ENCODE results near the gene C17orf100. TPM values are rescaled to one million over a fixed set of nuclear protein-coding genes. Genes with fewer than 3 reads are reported as not detected.

The C17orf100 gene
- total RNA-seq, 2 experiments from 2014 or later, result 2.4 to 5.2 TPM

GRCh38 chr17:6643451-6644125 lies 8.0 kb upstream of the C17orf100 start:
- Histone ChIP-seq H3K79me2 (ENCODE audit: insufficient read depth, low read depth, low read length) (peaks cover 40% of the 10 kb centered on the region; the same call in 1 of the 2 replicates), H3K4me3 (ENCODE audit: low read depth, low read length, poor library complexity, severe bottlenecking) (no peak overlapping the region), H4K20me1 (ENCODE audit: insufficient read depth, low read length) (peaks cover 22% of the 10 kb centered on the region; the same call in 1 of the 2 replicates), H3K27ac (ENCODE audit: low read depth, low read length, poor library complexity, severe bottlenecking) (no peak overlapping the region), H3K4me1 (ENCODE audit: insufficient read depth, low read length, poor library complexity, severe bottlenecking) (peaks cover 36% of the 10 kb centered on the region), H3K9me2 (ENCODE audit: insufficient read depth, low read length) (no peaks in the 10 kb centered on the region), H3K9me3 (ENCODE audit: low read length) (no peaks in the 10 kb centered on the region), H3K36me3 (ENCODE audit: insufficient read depth, low read length) (peaks cover 66% of the 10 kb centered on the region), H3K4me2 (ENCODE audit: low read length) (no peak overlapping the region), H2AFZ (ENCODE audit: low read length) (no peak overlapping the region)
- TF ChIP-seq CTCF (conservative IDR thresholded peaks at IDR 0.05; ENCODE audit: low read length) (no peak), EZH2phosphoT487 (IDR thresholded peaks at IDR 0.05; ENCODE audit: borderline replicate concordance, low read depth, low read length) (no peak)
- no TSS peak for BruUV-seq (replicated peaks)
- POLR2A ChIA-PET, result no interaction called here
- CTCF ChIA-PET (ENCODE audit: unreplicated experiment), result no interaction called here
- intact Hi-C loops (cut with micrococcal nuclease; ENCODE audit: unreplicated experiment), result no loop called here
- no peak for DNase-seq (ENCODE audit: low spot score)

GRCh38 chr17:6648181-6648580 lies 3.4 kb upstream of the C17orf100 start:
- Histone ChIP-seq H3K4me1 (ENCODE audit: insufficient read depth, low read length, poor library complexity, severe bottlenecking) (peaks cover 49% of the 10 kb centered on the region), H3K36me3 (ENCODE audit: insufficient read depth, low read length) (peaks cover 58% of the 10 kb centered on the region), H3K27ac (ENCODE audit: low read depth, low read length, poor library complexity, severe bottlenecking) (peak overlapping the region; percentile 1), H2AFZ (ENCODE audit: low read length) (no peak overlapping the region), H3K79me2 (ENCODE audit: insufficient read depth, low read depth, low read length) (peaks cover 37% of the 10 kb centered on the region), H3K4me2 (ENCODE audit: low read length) (peak overlapping the region; percentile 13; the same call in 1 of the 2 replicates), H4K20me1 (ENCODE audit: insufficient read depth, low read length) (peaks cover 18% of the 10 kb centered on the region; the same call in 1 of the 2 replicates), H3K9me3 (ENCODE audit: low read length) (no peaks in the 10 kb centered on the region), H3K4me3 (ENCODE audit: low read depth, low read length, poor library complexity, severe bottlenecking) (no peak overlapping the region), H3K9me2 (ENCODE audit: insufficient read depth, low read length) (no peaks in the 10 kb centered on the region)
- TF ChIP-seq EZH2phosphoT487 (IDR thresholded peaks at IDR 0.05; ENCODE audit: borderline replicate concordance, low read depth, low read length) (no peak), CTCF (conservative IDR thresholded peaks at IDR 0.05; ENCODE audit: low read length) (peak; percentile 82)
- intact Hi-C loops (cut with micrococcal nuclease; ENCODE audit: unreplicated experiment), result loop anchor here (1.0 kb wide), 1 partner anchor 175 kb away; no protein-coding TSS in a partner anchor
- ChIA-PET POLR2A (no interaction called here), CTCF (ENCODE audit: unreplicated experiment) (interaction anchor here (0.6 kb wide), 1 partner anchor 173 kb away, joined by 9 read pairs; no protein-coding TSS in a partner anchor)
- peak; percentile 59 for DNase-seq (ENCODE audit: low spot score)
- no TSS peak for BruUV-seq (replicated peaks)
